Measurements from ENCODE around the gene CD300LF.

CD300LF gene

DNA sequence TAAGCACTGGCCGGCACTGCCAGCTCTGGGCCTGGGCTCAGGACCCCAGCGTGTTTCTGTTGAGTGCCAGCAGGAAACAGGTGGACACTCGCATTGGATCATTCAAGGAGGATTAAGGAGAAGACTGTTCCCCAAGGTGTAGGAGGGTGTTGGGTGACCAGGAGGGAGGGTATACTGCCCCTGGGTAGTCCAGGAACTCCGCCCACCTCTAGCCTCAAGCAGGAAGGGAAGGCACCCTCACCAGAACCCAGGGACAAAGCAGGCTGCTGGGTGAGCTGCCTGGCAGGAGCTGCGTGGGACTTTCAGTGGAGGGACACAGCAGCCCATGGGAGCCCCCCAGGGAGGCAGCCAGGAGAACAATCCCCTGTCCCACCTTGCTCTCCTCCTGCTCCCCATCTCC, 16.6 kb upstream of the CD300LF start:
- DNase-seq, result no peak

DNA sequence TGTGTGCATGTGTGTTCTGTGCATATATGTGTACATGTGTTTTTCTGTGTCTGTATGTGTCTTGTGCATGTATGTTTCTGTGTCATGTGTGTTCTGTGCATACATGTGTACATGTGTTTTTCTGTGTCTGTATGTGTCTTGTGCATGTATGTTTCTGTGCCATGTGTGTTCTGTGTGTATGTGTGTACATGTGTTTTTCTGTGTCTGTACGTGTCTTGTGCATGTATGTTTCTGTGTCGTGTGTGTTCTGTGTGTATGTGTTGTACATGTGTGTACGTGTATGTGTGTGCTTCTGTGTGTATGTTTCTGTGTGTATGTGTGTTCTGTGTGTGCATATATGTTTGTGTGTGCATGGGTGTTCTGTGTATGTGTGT, 16.0 kb upstream of the CD300LF start:
- no peak for DNase-seq

DNA sequence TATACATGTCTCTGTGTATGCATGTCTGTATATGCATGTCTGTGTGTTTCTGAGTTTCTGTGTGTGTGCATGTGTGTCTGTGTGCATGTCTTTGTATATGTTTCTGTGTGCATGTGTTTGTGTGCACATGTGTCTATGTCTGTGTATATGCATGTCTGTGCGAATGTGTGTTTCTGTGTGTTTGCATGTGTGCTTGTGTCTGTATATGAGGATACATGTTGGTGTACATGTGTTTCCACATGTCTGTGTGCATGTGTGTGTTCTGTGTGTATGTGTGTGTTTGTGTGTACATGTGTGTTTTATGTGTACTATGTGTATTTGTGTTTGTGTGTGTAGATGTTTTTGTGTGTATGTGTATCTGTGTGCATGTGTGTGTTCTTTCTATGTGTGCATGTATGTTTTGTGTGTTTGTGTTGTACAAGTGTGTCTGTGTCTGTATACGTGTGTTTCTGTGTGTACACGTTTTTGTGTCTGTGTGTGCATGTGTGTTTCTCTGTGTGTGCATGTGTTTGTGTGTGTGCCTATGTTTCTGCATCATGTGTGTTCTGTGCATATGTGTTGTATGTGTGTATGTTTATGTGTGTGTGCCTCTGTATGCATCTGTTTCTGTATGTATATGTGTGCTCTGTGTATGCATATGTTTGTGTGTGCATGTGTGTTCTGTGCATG, 15.4 kb upstream of the CD300LF start:
- DNase-seq, result no peak

DNA sequence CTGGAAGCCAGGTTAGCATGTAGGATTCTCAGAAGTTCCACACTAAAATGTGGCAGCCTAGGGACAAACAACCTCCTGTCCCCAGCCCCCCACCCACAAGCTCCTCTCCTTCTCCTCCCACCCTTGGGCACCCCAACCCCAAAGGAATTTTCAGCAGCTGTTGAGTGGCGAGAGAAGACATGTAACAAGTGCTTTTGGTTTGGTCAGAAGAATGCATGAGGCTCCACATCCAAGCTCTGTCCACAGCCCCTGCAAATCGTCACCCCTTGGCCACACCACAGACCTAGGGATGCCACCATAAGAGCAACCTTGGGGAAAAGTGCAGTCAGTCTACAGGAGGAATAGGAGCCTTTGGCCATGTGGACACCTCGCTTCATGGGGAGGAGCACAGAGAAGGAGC, 12.4 kb upstream of the CD300LF start:
- no peak for DNase-seq

DNA sequence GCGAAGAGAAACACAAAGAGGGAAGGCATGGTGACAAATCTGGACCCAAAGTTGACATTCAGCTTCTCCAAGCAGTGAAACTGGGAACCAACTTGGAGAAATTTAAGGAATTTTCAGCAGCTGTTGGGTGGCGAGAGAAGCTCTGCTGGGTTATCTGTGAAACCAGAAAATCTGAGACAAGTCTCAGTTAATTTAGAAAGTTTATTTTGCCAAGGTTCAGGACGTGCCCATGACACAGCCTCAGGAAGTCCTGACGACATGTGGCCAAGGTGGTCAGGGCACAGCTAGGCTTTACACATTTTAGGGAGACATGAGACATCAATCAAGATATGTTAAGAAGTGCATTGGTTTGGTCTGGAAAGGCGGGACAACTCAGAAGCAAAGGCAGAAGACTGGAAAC, 11.2 kb upstream of the CD300LF start:
- DNase-seq, result no peak

DNA sequence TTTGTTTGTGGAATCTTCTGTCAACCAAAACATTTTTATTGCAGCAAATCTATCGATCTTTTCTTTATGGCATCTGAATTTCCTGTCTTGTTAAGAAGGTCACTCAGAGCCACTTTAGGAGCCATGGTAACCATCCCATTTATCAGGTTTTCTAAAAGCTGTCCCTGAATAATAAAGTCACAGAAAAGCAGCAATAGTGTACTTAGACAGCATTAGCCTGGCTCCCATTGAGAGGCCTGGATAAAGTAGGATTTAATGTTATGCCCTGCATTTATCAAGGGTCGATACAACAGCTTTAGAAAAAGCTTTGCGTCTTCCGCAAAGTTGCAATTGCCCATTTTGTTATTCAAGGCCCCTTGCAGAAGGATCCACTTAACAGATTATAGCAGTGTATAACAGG, 10.1 kb upstream of the CD300LF start:
- no peak for DNase-seq

DNA sequence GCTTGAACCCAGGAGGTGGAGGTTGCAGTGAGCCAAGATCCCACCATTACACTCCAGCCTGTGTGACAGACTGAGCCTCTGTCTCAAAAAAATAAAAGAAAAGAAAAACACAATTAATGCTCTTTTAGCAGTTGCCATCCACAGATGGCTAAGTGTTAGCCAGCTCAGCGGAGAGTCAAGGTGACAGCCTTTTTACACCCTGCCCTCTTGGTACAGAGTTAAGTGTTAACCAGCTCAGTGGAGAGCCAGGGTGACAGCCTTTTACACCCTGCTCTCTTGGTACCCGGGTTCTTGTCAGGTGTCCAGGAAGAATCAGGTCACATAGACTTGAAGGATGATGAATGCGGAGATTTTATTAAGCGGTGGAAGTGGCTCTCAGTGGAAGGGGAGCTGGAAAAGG, 7.8 kb upstream of the CD300LF start:
- DNase-seq, result no peak

DNA sequence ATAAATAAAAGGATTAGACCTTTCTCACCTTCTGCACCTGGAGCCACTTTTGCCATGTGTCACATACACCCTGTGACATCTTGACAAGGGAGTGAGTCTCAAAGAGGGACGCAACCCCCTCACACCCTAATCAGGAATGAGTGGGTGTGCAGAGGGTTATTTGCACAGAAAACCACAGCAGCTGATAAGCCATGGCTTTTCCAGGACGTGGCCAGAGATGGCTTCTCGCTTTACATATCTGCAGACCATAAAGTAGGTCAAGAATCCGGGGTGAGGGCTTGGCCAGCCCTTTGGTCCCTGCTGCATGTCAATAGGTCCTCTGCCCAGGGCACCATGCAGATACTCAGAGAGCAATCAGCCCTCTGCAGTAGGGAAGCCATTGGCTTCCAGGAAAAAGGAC, 2.4 kb upstream of the CD300LF start:
- DNase-seq, result no peak

DNA sequence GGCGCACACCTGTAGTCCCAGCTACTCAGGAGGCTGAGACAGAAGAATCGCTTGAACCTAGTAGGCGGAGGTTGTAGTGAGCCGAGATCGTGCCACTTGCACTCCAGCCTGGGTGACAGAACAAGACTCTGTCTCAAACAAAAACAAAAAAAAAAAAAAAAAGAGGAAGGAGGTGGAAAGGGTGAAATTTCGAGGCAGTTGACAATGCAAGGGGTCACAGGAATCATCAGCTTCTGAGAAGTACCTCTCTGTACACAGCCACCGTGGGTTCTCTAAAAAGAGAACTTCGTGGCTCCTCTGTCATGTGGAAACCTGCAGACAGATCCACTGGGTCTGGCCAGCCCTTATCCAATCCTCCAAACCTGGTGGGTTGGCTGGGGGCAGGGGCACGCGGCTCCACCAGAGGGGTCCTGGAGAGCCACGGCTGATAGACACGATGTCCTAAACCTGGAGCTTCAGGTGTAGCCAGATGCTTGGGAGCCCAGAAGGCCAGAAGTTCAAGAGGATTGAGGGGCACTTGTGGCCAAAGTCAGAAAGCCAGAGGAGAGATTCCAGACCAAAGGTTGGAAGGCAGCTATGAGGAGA, 540 bp upstream of the CD300LF start:
- DNase-seq, result no peak

DNA sequence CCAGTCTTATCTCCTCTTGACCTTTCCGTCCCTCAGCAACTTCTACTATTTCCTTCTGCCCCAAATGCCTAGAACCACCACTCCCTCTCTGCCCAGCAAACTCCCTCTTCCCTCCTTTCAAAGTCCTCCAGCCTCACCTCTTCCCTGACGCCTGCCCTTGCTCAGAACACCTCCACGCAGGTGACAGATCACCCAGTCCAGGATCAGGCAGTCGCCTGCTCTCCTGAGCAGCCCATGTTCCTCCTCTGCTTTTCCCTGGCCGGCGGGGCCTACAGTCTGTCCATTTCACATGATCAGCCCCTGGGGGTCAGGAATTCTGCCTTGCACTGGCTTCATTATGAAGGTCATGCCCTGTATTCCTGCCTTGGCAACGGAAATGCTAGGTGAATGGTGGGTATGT, 422 bp downstream of the CD300LF start:
- DNase-seq, result no peak

DNA sequence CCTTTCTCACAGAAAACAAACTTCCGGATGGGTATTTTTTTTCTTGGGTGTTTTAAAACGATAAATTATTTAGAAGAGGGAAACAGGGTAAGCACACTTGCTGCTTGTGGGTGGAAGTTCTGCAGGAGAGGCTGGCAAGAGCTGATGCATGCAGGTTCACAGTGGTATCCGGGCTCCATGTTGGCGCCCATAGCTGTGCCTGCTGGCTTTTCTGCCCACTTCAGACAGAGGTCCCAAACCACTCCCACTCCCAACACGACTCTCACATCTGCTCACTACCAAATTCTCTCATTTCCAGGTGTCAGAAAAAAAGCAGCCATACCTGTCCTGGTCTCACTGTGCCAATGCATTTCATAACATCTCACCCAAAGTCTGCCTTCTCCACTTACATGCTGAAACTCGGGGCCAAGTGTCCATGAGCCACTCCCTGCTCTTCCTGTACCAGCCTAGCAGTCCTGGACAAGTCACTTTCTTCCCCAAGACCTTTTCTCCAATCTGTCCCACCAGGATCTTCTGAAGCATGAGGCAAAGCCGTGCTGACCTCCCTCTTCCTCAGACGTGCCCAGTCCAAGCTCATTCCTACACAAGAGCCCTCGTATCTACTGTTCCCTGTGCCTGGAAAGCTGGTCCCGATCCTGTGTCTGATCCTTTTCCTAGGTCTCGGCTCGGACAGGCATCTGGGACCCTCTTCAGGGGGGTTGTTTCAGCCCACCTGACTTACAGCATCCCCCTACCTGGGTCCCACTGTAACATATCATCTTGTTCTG, 1.5 kb downstream of the CD300LF start:
- DNase-seq, result no peak

DNA sequence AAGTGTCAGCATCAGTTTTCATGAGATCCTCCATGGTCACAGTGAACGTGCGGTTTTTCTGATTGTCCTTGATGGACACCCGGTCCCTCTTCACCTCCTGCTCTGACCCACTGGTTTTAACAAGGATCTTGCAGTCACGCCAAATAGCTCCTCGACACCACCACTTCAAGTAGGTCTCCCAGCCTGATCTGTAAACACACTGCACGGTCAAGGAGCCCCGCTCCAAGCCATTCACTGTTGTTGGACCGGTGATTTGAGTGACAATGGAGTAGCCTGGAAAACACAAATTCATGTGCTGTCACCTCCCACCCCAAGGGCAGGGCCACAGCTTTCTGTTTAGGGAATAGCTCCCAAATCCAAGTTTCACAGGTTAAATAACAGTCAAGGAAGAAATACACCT, 8.2 kb downstream of the CD300LF start:
- DNase-seq, result no peak

DNA sequence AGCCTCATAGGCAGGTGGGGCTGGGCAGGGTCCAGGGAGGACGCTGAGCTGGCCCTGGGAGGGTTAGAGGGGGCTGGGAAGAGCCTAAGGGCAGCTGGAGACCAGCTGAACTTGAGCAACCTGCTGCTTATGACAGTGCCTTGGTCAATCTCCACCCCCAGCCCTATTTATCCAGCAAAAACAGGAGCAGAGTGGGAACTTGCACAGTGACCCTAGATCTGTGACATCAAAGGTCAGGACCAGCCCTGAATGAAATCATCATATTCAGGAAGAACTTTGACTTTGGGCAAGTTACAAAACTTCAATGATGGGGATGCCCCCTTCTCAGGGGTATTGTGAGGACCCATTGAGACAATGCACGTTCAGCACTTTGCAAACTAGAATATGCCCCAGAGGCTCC, 9.4 kb downstream of the CD300LF start:
- DNase-seq, result no peak

DNA sequence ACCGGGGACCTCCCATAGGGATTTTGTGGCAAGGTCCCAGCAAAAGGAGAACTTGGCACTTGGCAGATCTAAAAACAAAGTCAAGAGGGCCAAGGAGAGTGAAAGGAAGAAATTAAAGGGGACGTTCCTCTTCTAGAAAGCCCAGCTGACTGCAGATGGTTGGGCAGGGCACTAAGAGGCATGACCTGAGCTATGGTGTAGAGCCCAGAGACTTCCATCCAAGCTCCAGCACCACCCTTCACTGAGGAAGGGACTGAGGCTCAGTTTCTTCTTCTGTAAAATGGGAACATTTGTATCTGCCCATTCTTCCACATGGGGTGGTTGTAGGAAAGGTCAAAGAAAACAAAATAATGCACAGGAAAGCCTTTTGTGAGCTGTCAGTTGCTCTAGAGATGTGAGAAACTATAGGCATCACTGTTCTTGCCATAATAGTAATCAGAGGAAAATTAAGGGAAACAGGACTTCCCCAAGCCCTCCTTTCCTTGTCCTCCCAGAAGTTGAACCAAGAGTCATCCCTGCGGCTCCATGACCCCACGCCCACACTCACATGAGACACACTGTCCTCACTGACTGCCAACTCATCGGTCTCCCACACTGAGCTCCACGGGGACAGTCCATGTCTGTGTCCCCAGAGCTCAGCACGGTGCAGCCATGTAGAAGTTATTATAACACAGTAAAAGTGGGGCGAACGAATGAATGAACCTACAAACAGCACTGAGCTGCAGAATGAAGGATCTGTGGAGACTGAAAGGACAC, 10.4 kb downstream of the CD300LF start:
- DNase-seq, result no peak

DNA sequence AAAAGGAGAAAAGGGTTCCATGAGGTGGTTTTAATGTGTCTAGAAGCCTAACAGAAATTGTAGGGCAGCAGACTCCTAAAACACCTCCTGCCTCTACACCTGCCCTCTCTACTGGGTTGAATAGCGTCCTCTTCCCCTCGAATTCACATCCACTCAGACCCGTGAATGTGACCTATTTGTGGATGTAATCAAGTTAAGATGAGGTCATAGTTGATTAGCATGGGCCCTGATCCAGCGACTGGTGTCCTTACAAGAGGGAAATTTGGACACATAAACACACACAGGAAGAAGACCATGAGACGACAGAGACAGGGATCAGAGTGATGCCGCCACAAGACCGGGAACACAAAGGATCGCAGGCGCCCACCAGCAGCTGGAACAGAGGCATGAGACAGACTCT, 13.5 kb downstream of the CD300LF start:
- DNase-seq, result no peak

DNA sequence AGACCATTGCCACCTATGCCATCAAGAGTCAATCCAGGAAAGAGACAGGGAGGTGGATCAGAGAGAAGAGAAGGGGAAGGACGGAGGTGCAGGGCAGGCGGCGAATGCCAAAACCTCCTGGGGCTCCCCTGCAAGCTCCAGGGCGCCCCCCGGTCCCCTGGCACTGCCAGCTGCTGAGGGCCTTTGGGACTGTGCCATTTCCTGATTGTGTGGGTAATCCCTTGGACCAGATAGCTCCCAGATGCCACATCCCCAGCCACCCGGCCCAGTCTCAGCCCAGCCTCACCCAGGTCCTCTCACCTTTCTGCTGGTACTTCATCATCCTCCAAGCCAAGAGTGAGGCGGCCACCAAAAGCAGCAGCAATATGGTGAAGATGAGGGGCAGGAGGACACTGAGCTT, 14.7 kb downstream of the CD300LF start:
- DNase-seq, result no peak

DNA sequence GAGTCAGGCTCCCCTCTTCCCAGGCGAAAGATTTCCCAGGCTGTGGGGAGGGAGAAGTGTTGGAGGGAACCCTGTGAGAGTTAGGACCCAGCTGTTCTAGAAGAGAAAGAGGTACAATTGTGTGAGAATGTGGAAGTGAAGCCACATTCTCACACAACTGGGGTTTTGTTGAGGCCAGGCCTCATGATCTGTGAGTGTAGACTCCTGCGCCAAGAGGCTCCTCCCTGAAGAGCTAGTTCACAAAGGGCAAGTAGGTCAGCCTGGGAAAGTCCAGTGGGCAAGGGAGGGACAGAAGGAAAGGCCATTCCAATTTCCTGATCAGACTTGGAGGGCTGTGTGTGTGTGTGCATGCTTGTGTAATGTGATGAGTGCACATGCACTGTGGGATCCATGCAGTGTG, 15.2 kb downstream of the CD300LF start:
- DNase-seq, result no peak

DNA sequence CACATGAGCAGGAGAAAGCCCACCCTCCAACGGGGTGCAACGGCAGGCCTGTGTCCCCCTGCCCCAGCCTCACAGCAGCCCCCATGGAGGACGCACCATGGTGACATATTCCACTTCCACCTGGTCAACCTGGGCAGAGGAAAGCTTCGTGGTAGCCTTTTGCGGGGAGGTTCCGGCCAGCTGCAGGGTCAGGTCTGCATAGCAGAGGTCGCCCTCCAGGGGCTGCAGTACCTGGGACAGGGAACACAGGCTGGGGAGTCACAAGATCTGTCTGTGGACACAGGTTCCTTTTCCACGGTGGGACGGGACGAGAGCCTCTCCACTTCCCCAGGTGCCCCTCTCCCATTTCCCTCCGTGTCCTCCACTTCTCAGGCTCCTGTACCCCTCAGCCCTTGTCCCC, 17.1 kb downstream of the CD300LF start:
- no peak for DNase-seq

DNA sequence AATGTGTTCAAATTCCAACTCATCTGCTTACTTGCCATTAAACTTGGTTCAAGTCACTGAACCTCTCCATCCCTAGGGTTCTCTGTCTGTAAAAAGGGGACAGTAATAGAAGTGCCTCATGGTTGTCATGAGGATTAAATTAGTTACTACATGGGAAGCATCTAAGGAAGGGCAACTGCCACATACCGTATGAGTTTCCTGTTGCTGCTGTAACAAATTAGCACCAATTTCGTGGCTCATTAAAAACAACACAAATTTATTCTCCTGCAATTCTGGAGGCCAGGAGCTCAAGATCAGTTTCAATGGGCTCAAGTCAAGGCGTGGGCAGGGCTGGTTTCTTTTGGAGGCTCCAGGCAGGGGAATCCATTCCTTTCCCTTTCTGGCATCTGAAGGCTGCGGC, 18.6 kb downstream of the CD300LF start:
- DNase-seq, result no peak

DNA sequence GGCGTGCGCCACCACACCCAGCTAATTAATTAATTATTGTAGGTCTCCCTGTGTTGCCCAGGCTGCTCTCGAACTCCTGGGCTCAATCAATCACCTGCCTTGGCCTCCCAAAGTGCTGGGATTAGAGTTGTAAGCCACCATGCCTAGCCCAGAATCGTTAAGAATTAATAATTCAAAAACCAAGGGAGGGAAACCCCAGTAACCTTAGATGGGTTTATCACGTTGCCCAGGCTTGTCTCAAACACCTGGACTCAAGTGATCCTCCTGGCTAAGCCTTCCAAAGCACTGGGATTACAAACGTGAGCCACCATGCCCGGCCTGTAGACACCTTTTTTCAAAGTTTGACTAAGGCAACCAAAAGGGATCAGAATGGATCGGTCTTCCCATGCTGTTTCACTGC, 21.6 kb downstream of the CD300LF start:
- no peak for DNase-seq

DNA sequence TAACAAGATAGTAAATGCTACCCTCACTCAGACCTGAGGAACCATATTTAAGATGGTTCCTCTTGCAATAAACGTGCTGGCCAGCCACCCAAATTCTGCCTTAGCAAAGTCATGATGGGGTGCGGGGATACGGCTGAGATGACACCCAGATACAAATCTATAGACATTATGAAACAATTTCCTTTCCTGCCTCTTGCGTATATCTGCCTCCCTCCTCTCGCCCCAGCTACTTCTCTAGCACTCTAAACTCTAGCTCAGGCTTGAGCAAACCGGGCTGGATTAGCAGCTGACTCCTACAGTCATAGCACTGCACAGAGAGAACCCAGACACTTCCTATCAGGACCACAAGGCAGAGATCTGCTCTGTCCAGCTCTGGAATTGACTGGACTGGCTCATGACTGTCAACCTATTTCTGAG, 22.3 kb downstream of the CD300LF start:
- no peak for DNase-seq

DNA sequence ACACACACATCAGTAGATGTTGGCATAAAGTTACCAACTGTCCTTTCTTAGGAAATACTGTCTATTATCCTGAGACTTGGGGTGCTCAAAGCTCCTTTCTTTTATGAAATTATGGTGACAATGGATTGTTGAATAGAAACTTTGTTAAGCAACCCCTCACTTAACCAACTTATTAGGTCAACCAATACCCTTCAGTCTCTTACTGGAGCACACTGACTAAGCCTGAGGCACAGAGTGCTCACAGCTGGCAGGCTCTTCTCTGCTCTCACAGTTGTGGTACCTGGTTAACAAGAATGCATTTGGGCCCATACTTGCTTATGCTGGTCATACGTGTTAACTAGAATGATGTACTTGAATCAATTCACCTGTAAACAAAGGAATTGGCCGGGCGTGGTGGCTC, 24.8 kb downstream of the CD300LF start:
- no peak for DNase-seq

DNA sequence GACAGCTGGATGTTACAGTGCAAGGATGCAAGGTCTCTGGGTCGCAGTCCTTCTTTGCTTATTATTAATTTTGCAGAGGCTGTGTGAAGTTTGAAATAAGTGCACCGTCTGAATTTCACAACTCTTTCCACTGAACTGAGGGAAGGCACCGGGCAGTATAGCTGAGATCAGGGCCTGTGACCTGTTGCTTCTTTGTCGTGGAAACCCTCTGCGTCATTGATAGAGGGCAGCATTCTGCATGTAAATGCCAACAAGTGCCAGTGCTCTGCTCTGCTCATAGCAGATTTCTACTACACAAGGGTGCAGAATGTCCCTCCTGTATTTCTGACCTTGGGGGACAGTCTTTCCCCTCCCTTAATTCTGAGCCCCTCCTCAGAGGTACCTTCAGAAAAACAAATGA, 26.0 kb downstream of the CD300LF start:
- DNase-seq, result no peak

Measured in eye (tissue), 1 donor.